OCI-LY3 (cell line): ENCODE measurements around the gene OGDH.

Experiments used
- H2AFZ ChIP-seq: fragments of 200-600, 300-600 bp; shearing (Covaris generic); 2 replicates; pipeline ENCODE4 v1.6.0; 2014; ENCODE audit warnings: antibody characterized with exemption, low read depth, low read length
- H3K27ac ChIP-seq: fragments of 200-600, 300-600 bp; sonication (generic); 2 replicates; pipeline ENCODE4 v1.5.1; 2014; ENCODE audit warnings: mild to moderate bottlenecking, low read length, moderate library complexity, mixed read lengths
- H3K27me3 ChIP-seq: fragments of 200-600, 300-600 bp; sonication (generic); 2 replicates; pipeline ENCODE4 v1.6.1; 2014; ENCODE audit warnings: low read depth, low read length, mixed read lengths
- H3K36me3 ChIP-seq: fragments of 200-600, 300-600 bp; sonication (generic); replicated peaks from 2 replicates; pipeline ENCODE3; 2014; ENCODE audit warnings: low read depth, low read length, mixed read lengths
- H3K4me1 ChIP-seq: fragments of 300-600, 200-600 bp; sonication (generic); 2 replicates; pipeline ENCODE4 v1.6.1; 2014; ENCODE audit warnings: low read length, mixed read lengths
- H3K4me2 ChIP-seq: fragments of 200-600, 300-600 bp; sonication (generic); 2 replicates; pipeline ENCODE4 v1.6.1; 2014; ENCODE audit warnings: low read length, mixed read lengths
- H3K4me3 ChIP-seq: fragments of 300-600, 200-600 bp; sonication (generic); 2 replicates; pipeline ENCODE4 v1.5.1; 2014; ENCODE audit warnings: antibody characterized with exemption, mild to moderate bottlenecking, low read length, moderate library complexity
- H3K79me2 ChIP-seq: fragments of 300-600, 200-600 bp; shearing (Covaris generic); 2 replicates; pipeline ENCODE4 v1.6.1; 2014; ENCODE audit warnings: mild to moderate bottlenecking, low read length, mixed read lengths
- H3K9ac ChIP-seq: fragments of 300-600, 200-600 bp; shearing (Covaris generic); 2 replicates; pipeline ENCODE4 v1.6.0; 2014; ENCODE audit warnings: mild to moderate bottlenecking, low read length, moderate library complexity
- H3K9me3 ChIP-seq: fragments of 200-600, 300-600 bp; shearing (Covaris generic); 2 replicates; pipeline ENCODE4 v1.6.1; 2014; ENCODE audit warnings: low read length, mixed read lengths; ENCODE audit not compliant: insufficient read depth
- H4K20me1 ChIP-seq: fragments of 200-600, 300-600 bp; sonication (generic); 2 replicates; pipeline ENCODE4 v1.6.1; 2016; ENCODE audit warnings: low read length, mixed read lengths; ENCODE audit not compliant: insufficient read depth
- CTCF ChIP-seq: fragments of 200-600, 300-600 bp; sonication (generic); IDR thresholded peaks from 2 replicates; pipeline ENCODE4 v1.5.1; 2014; ENCODE audit warnings: antibody characterized with exemption, low read length, low read depth
- EZH2phosphoT487 ChIP-seq: fragments of 200-600 bp; shearing (Covaris generic); IDR thresholded peaks from 2 replicates; pipeline ENCODE4 v1.6.1; 2018; ENCODE audit warnings: antibody characterized with exemption, mixed run types, low read depth

Gene OGDH

GRCh38 chr7:44750424-44750823 is 144.0 kb downstream of the OGDH start:
- no peaks in the 10 kb centered on the region for H3K9me3 ChIP-seq
- H3K27me3 ChIP-seq = no peaks in the 10 kb centered on the region
- peak overlapping the region; percentile 91 for H3K4me3 ChIP-seq
- no peak for TF ChIP-seq EZH2phosphoT487
- no peak for TF ChIP-seq CTCF
- peaks cover 22% of the 10 kb centered on the region for H3K36me3 ChIP-seq
- H4K20me1 ChIP-seq = peaks cover 52% of the 10 kb centered on the region
- H3K9ac ChIP-seq = peak overlapping the region; percentile 86
- peak overlapping the region; percentile 99 for H3K4me2 ChIP-seq
- peak overlapping the region; percentile 93 for H3K27ac ChIP-seq
- peaks cover 66% of the 10 kb centered on the region for H3K79me2 ChIP-seq
- peaks cover 41% of the 10 kb centered on the region for H3K4me1 ChIP-seq
- H2AFZ ChIP-seq = no peak overlapping the region

- peak overlapping the region; percentile 99 for H3K4me2 ChIP-seq
- no peak for TF ChIP-seq EZH2phosphoT487
- no peak for TF ChIP-seq CTCF
- peak overlapping the region; percentile 93 for H3K27ac ChIP-seq
- H4K20me1 ChIP-seq = peaks cover 58% of the 10 kb centered on the region
- peak overlapping the region; percentile 91 for H3K4me3 ChIP-seq
- H3K9me3 ChIP-seq = no peaks in the 10 kb centered on the region
- no peak overlapping the region for H2AFZ ChIP-seq
- H3K4me1 ChIP-seq = peaks cover 41% of the 10 kb centered on the region
- peaks cover 26% of the 10 kb centered on the region for H3K36me3 ChIP-seq
- H3K27me3 ChIP-seq = no peaks in the 10 kb centered on the region
- peaks cover 73% of the 10 kb centered on the region for H3K79me2 ChIP-seq
- H3K9ac ChIP-seq = peak overlapping the region; percentile 86
These were observed 144.6 kb downstream of the OGDH start for GRCh38 chr7:44750921-44751571.

- Histone ChIP-seq H2AFZ (no peak overlapping the region), H3K9me3 (no peaks in the 10 kb centered on the region), H3K4me1 (peaks cover 38% of the 10 kb centered on the region), H3K4me3 (no peak overlapping the region), H3K36me3 (peaks cover 43% of the 10 kb centered on the region), H3K27ac (no peak overlapping the region; the same call in 1 of the 2 replicates), H3K4me2 (peak overlapping the region; percentile 37), H3K27me3 (no peaks in the 10 kb centered on the region), H3K79me2 (peaks cover 87% of the 10 kb centered on the region), H4K20me1 (peaks cover 73% of the 10 kb centered on the region), H3K9ac (no peak overlapping the region)
- no peak for TF ChIP-seq EZH2phosphoT487
- TF ChIP-seq CTCF = no peak
These were observed 146.4 kb downstream of the OGDH start for GRCh38 chr7:44752822-44753221.

- Histone ChIP-seq H4K20me1 (peaks cover 67% of the 10 kb centered on the region), H3K9ac (no peak overlapping the region), H2AFZ (no peak overlapping the region), H3K79me2 (peaks cover 74% of the 10 kb centered on the region), H3K4me2 (no peak overlapping the region), H3K36me3 (peaks cover 52% of the 10 kb centered on the region), H3K9me3 (no peaks in the 10 kb centered on the region), H3K27me3 (no peaks in the 10 kb centered on the region), H3K4me1 (peaks cover 32% of the 10 kb centered on the region), H3K4me3 (no peak overlapping the region), H3K27ac (no peak overlapping the region)
- TF ChIP-seq EZH2phosphoT487 (no peak), CTCF (no peak)
These were observed 148.6 kb downstream of the OGDH start for GRCh38 chr7:44754802-44755697.
